ENCODE data around the gene PARP4. TPM values are rescaled to one million over a fixed set of nuclear protein-coding genes. Genes with fewer than 3 reads are reported as not detected.
A peak's percentile ranks its signal among the peaks of the same experiment; 100 is the strongest.
"Not testable (repeated sequence)": the region's sequence is repeated elsewhere in the genome, so short reads cannot be mapped to it uniquely, and the experiment has no call there.

The PARP4 gene
- total RNA-seq, 2 experiments from 2014 or later: 34.4 to 48.5 TPM

- TF ChIP-seq, protein P1, sequence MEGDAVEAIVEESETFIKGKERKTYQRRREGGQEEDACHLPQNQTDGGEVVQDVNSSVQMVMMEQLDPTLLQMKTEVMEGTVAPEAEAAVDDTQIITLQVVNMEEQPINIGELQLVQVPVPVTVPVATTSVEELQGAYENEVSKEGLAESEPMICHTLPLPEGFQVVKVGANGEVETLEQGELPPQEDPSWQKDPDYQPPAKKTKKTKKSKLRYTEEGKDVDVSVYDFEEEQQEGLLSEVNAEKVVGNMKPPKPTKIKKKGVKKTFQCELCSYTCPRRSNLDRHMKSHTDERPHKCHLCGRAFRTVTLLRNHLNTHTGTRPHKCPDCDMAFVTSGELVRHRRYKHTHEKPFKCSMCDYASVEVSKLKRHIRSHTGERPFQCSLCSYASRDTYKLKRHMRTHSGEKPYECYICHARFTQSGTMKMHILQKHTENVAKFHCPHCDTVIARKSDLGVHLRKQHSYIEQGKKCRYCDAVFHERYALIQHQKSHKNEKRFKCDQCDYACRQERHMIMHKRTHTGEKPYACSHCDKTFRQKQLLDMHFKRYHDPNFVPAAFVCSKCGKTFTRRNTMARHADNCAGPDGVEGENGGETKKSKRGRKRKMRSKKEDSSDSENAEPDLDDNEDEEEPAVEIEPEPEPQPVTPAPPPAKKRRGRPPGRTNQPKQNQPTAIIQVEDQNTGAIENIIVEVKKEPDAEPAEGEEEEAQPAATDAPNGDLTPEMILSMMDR (conservative IDR thresholded peaks at IDR 0.05; ENCODE audit: low read length): no peak
- no peak for TF ChIP-seq EZH2phosphoT487 (IDR thresholded peaks at IDR 0.05; ENCODE audit: borderline replicate concordance, low read depth, low read length)
- Histone ChIP-seq H3K4me2 (ENCODE audit: low read length) (no peak overlapping the region), H3K9me2 (ENCODE audit: insufficient read depth, low read length) (no peaks in the 10 kb centered on the region), H2AFZ (ENCODE audit: low read length) (no peak overlapping the region), H4K20me1 (ENCODE audit: insufficient read depth, low read length) (no peaks in the 10 kb centered on the region), H3K36me3 (ENCODE audit: insufficient read depth, low read length) (peaks cover 66% of the 10 kb centered on the region), H3K79me2 (ENCODE audit: insufficient read depth, low read depth, low read length) (no peaks in the 10 kb centered on the region), H3K27ac (ENCODE audit: low read depth, low read length, poor library complexity, severe bottlenecking) (no peak overlapping the region), H3K4me3 (ENCODE audit: low read depth, low read length, poor library complexity, severe bottlenecking) (no peak overlapping the region), H3K9me3 (ENCODE audit: low read length) (no peaks in the 10 kb centered on the region), H3K4me1 (ENCODE audit: insufficient read depth, low read length, poor library complexity, severe bottlenecking) (no peaks in the 10 kb centered on the region)
- DNase-seq (ENCODE audit: low spot score): no peak
- ChIA-PET POLR2A (no interaction called here), CTCF (ENCODE audit: unreplicated experiment) (no interaction called here)
- BruUV-seq (replicated peaks): no TSS peak
- intact Hi-C loops (cut with micrococcal nuclease; ENCODE audit: unreplicated experiment): no loop called here
Observed at GRCh38 chr13:24443366-24443765, 69.2 kb downstream of the PARP4 start.

DNA sequence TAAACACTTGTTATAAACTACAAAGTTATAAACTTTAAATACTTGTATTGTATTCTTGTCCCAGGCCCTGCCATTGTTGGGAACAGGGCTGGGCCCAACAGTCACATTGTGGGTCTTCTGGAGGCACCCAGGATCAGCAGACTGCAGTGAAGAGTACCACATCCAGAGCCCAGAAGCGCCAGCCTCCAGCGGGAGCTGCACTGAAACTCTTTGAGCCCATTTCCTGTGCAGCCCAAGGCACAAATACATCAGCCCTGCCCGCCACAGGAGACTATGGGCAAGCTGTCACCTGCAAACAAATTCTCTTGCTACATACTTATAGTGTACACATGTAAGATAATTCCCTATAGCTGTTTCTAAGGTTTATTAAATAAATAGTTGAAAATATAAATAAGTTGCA is 86.5 kb downstream of the PARP4 start:
- H3K9me3 ChIP-seq (ENCODE audit: low read length); intact Hi-C loops (cut with micrococcal nuclease; ENCODE audit: unreplicated experiment); H4K20me1 ChIP-seq (ENCODE audit: insufficient read depth, low read length); H3K4me1 ChIP-seq (ENCODE audit: insufficient read depth, low read length, poor library complexity, severe bottlenecking); H2AFZ ChIP-seq (ENCODE audit: low read length); H3K9me2 ChIP-seq (ENCODE audit: insufficient read depth, low read length); DNase-seq (ENCODE audit: low spot score); H3K27ac ChIP-seq (ENCODE audit: low read depth, low read length, poor library complexity, severe bottlenecking); H3K4me2 ChIP-seq (ENCODE audit: low read length); CTCF ChIA-PET (ENCODE audit: unreplicated experiment); H3K4me3 ChIP-seq (ENCODE audit: low read depth, low read length, poor library complexity, severe bottlenecking); H3K79me2 ChIP-seq (ENCODE audit: insufficient read depth, low read depth, low read length); BruUV-seq (replicated peaks): not testable (repeated sequence)
- POLR2A ChIA-PET: interaction anchor here (0.7 kb wide), 1 partner anchor 13 kb away, joined by 3 read pairs; no protein-coding TSS in a partner anchor
- H3K36me3 ChIP-seq (ENCODE audit: insufficient read depth, low read length): peaks cover 59% of the 10 kb centered on the region

DNA sequence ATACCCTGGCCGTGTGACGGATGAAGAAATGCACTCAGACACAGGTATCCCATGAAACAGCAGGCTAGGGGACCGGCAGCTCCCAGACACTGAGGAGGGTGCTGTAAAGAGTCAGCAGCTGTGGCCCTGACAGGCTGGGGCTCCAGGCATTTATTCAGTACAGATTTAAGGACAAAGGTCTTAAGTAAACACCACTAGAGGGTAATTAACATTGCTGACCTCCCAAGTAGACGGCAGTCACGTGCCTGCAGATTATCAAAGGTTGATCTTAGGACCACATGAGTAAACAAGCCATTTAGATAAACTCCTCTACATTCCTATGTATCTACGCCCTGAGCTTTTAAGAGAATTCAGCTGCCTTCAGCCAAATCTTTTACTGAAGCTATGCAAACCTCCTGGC is 92.9 kb downstream of the PARP4 start:
- H3K4me3 ChIP-seq (ENCODE audit: low read depth, low read length, poor library complexity, severe bottlenecking); H3K79me2 ChIP-seq (ENCODE audit: insufficient read depth, low read depth, low read length); H4K20me1 ChIP-seq (ENCODE audit: insufficient read depth, low read length); H3K27ac ChIP-seq (ENCODE audit: low read depth, low read length, poor library complexity, severe bottlenecking); BruUV-seq (replicated peaks); CTCF ChIA-PET (ENCODE audit: unreplicated experiment); POLR2A ChIA-PET; H3K4me1 ChIP-seq (ENCODE audit: insufficient read depth, low read length, poor library complexity, severe bottlenecking); H3K4me2 ChIP-seq (ENCODE audit: low read length); intact Hi-C loops (cut with micrococcal nuclease; ENCODE audit: unreplicated experiment); DNase-seq (ENCODE audit: low spot score); H3K9me2 ChIP-seq (ENCODE audit: insufficient read depth, low read length); H3K9me3 ChIP-seq (ENCODE audit: low read length); H2AFZ ChIP-seq (ENCODE audit: low read length): not testable (repeated sequence)
- peaks cover 41% of the 10 kb centered on the region for H3K36me3 ChIP-seq (ENCODE audit: insufficient read depth, low read length)

DNA sequence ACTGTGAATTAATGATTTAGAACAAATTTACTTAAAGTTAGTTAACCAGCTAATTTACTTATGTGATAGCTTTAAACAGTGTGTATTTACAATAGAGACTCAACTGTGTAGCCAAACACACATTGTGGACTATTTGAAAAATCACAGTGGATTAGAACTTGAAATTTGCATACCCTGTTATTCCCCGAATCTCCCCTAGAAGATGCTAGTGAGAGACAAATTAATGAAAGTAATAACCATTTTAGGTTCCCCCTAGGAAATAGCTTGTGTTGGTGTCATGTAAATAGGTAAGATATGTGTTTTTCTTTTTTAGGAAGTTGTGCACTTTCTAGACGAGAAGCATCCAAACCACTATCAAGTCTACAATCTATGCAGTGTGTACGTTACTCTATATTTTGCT is 104.7 kb downstream of the PARP4 start:
- Histone ChIP-seq H3K4me1 (ENCODE audit: insufficient read depth, low read length, poor library complexity, severe bottlenecking) (no peaks in the 10 kb centered on the region), H3K4me2 (ENCODE audit: low read length) (no peak overlapping the region), H3K4me3 (ENCODE audit: low read depth, low read length, poor library complexity, severe bottlenecking) (no peak overlapping the region), H3K36me3 (ENCODE audit: insufficient read depth, low read length) (no peaks in the 10 kb centered on the region), H3K9me2 (ENCODE audit: insufficient read depth, low read length) (no peaks in the 10 kb centered on the region), H2AFZ (ENCODE audit: low read length) (no peak overlapping the region), H3K27ac (ENCODE audit: low read depth, low read length, poor library complexity, severe bottlenecking) (no peak overlapping the region), H3K79me2 (ENCODE audit: insufficient read depth, low read depth, low read length) (no peaks in the 10 kb centered on the region), H3K9me3 (ENCODE audit: low read length) (no peaks in the 10 kb centered on the region), H4K20me1 (ENCODE audit: insufficient read depth, low read length) (no peaks in the 10 kb centered on the region)
- TF ChIP-seq, protein P1 (conservative IDR thresholded peaks at IDR 0.05; ENCODE audit: low read length): peak; percentile 59
- TF ChIP-seq EZH2phosphoT487 (IDR thresholded peaks at IDR 0.05; ENCODE audit: borderline replicate concordance, low read depth, low read length): no peak
- intact Hi-C loops (cut with micrococcal nuclease; ENCODE audit: unreplicated experiment): no loop called here
- BruUV-seq (replicated peaks): no TSS peak
- CTCF ChIA-PET (ENCODE audit: unreplicated experiment): no interaction called here
- DNase-seq (ENCODE audit: low spot score): no peak
- POLR2A ChIA-PET: no interaction called here

All from OCI-LY7 (cell line).